ENCODE results near the gene TLX1. TPM values are rescaled to one million over a fixed set of nuclear protein-coding genes. Genes with fewer than 3 reads are reported as not detected.

The TLX1 gene
- total RNA-seq, result not detected in 2 replicates

GRCh38 chr10:101130984-101131961 is at the start of gene TLX1:
Gene TLX1 (plus strand): TSS chr10:101131300. CDS start chr10:101131542, 242 bp downstream.

Other genes starting within 250 kb of the TLX1 start
- 22.5 and 23.1 TPM in 2 replicates for gene SLF2, start 218.3 kb upstream of the TLX1 start, total RNA-seq
- gene SEMA4G, start 161.8 kb upstream of the TLX1 start, total RNA-seq, result 2.8 and 6.1 TPM in 2 replicates
- gene MRPL43, start 143.8 kb upstream of the TLX1 start, total RNA-seq, result 83.3 and 101 TPM in 2 replicates
- gene TWNK, start 143.8 kb upstream of the TLX1 start, total RNA-seq, result 8.4 and 12.4 TPM in 2 replicates
- 74.2 and 138 TPM in 2 replicates for gene LZTS2, start 131.5 kb upstream of the TLX1 start, total RNA-seq
- gene PDZD7, start 100.2 kb upstream of the TLX1 start, total RNA-seq, result 0.40 and 0.91 TPM in 2 replicates
- gene SFXN3, start 100.1 kb upstream of the TLX1 start, total RNA-seq, result 16.4 and 54.9 TPM in 2 replicates
- gene KAZALD1, start 69.3 kb upstream of the TLX1 start, total RNA-seq, result 14.1 and 67.5 TPM in 2 replicates
- gene LBX1, start 98.2 kb downstream of the TLX1 start, total RNA-seq, result not detected in 2 replicates
- gene BTRC, start 222.9 kb downstream of the TLX1 start, total RNA-seq, result 7.9 and 11.9 TPM in 2 replicates

Measured in epithelial cell of alveolus of lung (primary cell).